HG03045 (cell line): ENCODE results near the gene HSD17B2.

Experiments used
- ATAC-seq: cut with Tn5 transposase; IDR thresholded peaks from one replicate; pipeline ENCODE4 v1.9.1; 2021; ENCODE audit warnings: mild to moderate bottlenecking, moderate library complexity; ENCODE audit not compliant: unreplicated experiment

HSD17B2 gene

GRCh38 chr16:82017911-82018568 lies 17.0 kb upstream of the HSD17B2 start:
- ATAC-seq: no peak

- ATAC-seq: no peak
Measured at GRCh38 chr16:82019535-82019934, 15.5 kb upstream of the HSD17B2 start.

- no peak for ATAC-seq
Measured at GRCh38 chr16:82020051-82020450, 15.0 kb upstream of the HSD17B2 start.

GRCh38 chr16:82023206-82023605 lies 11.8 kb upstream of the HSD17B2 start:
- ATAC-seq: no peak

- no peak for ATAC-seq
Measured at GRCh38 chr16:82024316-82024715, 10.7 kb upstream of the HSD17B2 start.

DNA sequence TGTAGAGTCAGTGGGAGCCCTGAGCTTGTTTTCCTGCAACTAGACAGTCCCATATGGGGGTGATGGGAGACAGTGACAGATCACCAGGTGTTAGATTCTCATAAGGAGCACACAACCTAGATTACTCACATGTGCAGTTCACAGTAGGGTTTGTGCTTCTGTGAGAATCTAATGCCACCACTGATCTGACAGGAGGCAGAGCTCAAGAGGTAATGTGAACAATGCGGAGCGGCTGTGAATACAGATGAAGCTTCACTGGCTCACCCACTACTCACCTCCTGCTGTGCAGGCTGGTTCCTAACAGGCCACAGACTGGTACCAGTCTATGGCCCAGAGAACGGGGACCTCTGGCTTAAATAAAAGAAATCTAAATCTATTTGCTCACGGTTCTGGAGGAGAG lies 10.2 kb upstream of the HSD17B2 start:
- ATAC-seq: no peak

GRCh38 chr16:82027629-82028064 lies 7.4 kb upstream of the HSD17B2 start:
- no peak for ATAC-seq

- no peak for ATAC-seq
Measured at GRCh38 chr16:82031116-82032084, 3.7 kb upstream of the HSD17B2 start.

GRCh38 chr16:82033006-82033405 lies 2.0 kb upstream of the HSD17B2 start:
- ATAC-seq: no peak

GRCh38 chr16:82033683-82034300 lies 1.3 kb upstream of the HSD17B2 start:
- no peak for ATAC-seq

GRCh38 chr16:82037251-82037650 lies 2.2 kb downstream of the HSD17B2 start:
- ATAC-seq: no peak

DNA sequence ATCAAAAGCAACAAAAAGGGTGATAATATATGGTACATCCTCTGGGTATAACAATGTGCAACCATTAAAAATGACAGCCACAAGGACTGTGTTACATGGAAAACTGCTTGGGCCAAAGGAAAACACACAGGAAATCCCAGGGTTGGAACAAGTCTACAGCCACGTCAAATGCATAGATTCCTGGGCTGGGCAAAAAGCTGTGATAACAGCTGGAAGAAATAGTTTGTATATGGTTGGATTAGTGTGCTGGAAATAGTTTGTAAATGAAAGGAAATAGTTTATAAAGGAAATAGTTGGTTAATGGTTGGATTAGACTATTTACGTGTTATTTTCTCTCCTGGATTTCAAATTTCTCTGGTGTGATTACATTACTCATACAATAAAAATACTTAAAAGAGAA lies 2.6 kb downstream of the HSD17B2 start:
- ATAC-seq: no peak

DNA sequence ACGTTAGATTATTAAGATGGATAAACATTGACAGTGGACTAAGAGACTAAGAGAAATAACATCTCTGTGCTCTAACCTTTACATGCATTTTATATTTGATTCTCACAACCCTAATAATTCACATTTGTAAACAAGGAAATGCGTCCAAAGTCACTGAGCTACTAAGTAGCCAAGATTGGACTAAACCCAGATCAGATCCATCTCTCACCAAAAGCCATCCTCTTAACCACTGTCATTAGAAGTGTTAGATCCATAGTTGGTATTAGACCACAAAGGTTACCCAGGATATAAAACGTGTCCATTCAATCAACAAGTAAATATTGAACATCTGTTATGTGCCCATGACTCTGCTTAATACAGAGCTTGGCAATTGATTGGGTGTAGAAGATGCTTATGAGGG lies 5.2 kb downstream of the HSD17B2 start:
- no peak for ATAC-seq

DNA sequence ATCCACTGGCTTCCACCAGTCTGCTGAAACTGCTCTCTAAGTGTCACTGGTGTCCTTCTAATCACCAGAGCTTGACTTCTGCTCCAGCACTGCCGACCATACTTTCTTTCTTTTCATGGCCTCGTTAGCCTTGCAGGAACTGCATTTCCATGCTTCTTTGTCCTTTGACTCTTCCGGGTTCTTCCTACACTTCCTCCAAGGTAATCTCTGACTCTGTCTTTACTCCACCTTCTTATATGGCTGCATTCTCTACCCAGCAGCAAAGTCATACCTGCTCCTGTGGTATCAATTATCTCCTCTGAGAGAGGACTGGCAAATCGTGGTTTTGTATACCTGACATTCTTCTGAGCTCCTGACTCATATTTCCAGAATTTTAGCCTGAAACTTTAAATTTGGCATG lies 6.5 kb downstream of the HSD17B2 start:
- no peak for ATAC-seq

GRCh38 chr16:82042144-82042543 lies 7.1 kb downstream of the HSD17B2 start:
- no peak for ATAC-seq

- no peak for ATAC-seq
Measured at GRCh38 chr16:82042846-82043245, 7.8 kb downstream of the HSD17B2 start.

DNA sequence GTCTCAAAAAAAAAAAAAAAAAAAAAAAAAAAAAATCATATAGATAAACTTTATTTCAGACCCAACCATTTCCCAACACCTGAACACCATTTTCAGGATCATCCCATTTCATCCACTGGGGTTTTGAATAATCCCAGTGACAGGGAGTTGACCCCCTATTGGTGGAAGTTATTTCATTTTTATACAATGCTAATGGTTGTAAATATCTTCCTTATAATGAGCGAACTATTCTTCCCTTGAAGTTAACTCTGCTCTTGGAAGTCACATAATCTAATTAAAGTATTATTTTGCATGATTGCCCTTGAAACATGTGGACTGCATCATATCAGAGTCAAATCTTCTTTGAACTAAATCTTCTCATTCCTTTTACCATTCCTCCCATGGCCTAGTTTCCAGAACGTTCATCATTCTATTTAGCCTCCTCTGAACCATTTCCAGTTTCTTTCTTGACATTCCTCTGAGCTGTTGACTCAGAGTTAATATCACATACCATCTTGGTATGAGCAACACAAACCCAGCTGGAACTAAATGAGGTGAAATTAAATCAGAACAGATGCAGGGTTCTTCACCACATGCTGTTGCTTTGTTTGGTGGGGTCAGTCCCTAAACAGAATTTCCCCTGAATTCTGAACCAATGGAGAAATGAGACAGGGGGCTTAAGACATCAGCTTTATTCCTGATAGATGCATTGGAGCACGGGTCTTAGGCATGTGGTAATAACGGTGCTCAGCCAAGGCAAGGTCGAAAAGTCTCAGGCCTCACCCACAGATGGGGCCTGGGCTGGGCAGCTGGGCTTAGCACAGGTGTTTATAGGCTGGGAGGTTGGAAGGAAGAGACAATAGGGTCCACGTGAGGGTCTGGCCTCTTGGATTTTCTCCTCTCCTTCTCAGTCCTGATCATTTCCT lies 8.9 kb downstream of the HSD17B2 start:
- no peak for ATAC-seq

- no peak for ATAC-seq
Measured at GRCh38 chr16:82044585-82044911, 9.5 kb downstream of the HSD17B2 start.

GRCh38 chr16:82045465-82045864 lies 10.4 kb downstream of the HSD17B2 start:
- no peak for ATAC-seq

DNA sequence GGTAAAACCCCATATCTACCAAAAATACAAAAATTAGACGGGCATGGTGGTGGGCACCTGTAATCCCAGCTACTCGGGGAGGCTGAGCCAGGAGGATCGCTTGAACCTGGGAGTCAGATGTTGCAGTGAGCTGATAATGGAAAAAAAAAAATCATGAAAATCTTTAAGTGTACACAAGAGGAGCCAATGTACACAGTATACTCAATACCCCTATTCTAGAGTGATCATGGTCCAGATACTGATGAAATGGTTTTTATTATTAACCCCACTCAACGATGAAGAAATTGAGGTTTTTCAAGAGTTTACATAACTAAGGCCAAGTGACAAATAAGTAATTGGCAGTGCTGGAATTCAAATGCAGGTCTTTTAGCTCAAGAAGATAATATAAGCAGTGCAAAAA lies 11.5 kb downstream of the HSD17B2 start:
- ATAC-seq: no peak

DNA sequence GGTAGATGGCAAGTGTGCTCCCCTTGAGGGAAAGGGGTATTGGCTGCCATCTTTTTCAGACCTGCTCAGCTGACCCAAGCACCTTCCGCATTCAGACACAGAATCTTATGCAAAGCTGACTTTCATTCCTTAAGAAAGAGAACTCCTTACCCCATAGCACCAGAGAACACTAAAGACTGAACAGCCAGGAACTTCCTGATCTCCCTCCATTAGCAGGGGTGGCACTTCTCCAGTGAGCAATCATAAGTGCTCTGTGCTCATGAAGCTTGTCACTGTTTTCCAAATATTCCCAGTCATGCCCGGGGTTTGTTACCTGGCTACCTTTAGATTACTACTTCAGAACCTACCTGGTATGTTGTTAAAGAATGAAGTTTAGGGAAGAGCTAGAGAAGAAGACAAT lies 11.9 kb downstream of the HSD17B2 start:
- ATAC-seq: no peak
